GM23248 (cell line): ENCODE results near the gene HNRNPR. TPM values are rescaled to one million over a fixed set of nuclear protein-coding genes. Genes with fewer than 3 reads are reported as not detected.

Experiments
- DNase-seq: peaks from one replicate; pipeline ENCODE4 v3.0.0-alpha.2; 2015
- H2AFZ ChIP-seq: fragments of 200-600 bp; sonication (generic); 2 replicates; pipeline ENCODE4 v1.6.1; 2016; ENCODE audit warnings: antibody characterized with exemption
- H3F3A ChIP-seq: fragments of 200-600 bp; sonication (generic); 2 replicates; pipeline ENCODE4 v1.6.1; 2016; ENCODE audit warnings: mild to moderate bottlenecking, antibody characterized with exemption, mixed run types; ENCODE audit not compliant: insufficient read depth
- H3K27ac ChIP-seq: fragments of 200-600 bp; sonication (generic); 2 replicates; pipeline ENCODE4 v1.5.1; 2016; ENCODE audit warnings: mild to moderate bottlenecking
- H3K27me3 ChIP-seq: fragments of 200-600 bp; sonication (generic); replicated peaks from 2 replicates; pipeline ENCODE4 v1.6.1; 2016; ENCODE audit warnings: mild to moderate bottlenecking; ENCODE audit not compliant: insufficient read depth
- H3K36me3 ChIP-seq: fragments of 200-600 bp; sonication (generic); 2 replicates; pipeline ENCODE4 v1.6.1; 2016; ENCODE audit warnings: low read depth, mild to moderate bottlenecking
- H3K4me1 ChIP-seq: fragments of 200-600 bp; sonication (generic); 2 replicates; pipeline ENCODE4 v1.6.1; 2016; ENCODE audit warnings: mild to moderate bottlenecking; ENCODE audit not compliant: insufficient read depth
- H3K4me2 ChIP-seq: fragments of 200-600 bp; sonication (generic); one replicate; pipeline ENCODE4 v1.6.1; 2016; ENCODE audit warnings: mild to moderate bottlenecking; ENCODE audit not compliant: unreplicated experiment
- H3K4me3 ChIP-seq: fragments of 200-600 bp; sonication (generic); 2 replicates; pipeline ENCODE4 v1.5.1; 2016; ENCODE audit warnings: mild to moderate bottlenecking
- H3K79me2 ChIP-seq: fragments of 200-600 bp; sonication (generic); 2 replicates; pipeline ENCODE4 v1.6.1; 2016; ENCODE audit warnings: mild to moderate bottlenecking; ENCODE audit not compliant: insufficient read depth
- H3K9ac ChIP-seq: fragments of 200-600 bp; sonication (generic); 2 replicates; pipeline ENCODE4 v1.6.1; 2016; ENCODE audit warnings: mild to moderate bottlenecking
- H3K9me2 ChIP-seq: fragments of 200-600 bp; sonication (generic); 2 replicates; pipeline ENCODE4 v1.6.1; 2016; ENCODE audit warnings: mixed run types, mild to moderate bottlenecking, moderate library complexity; ENCODE audit not compliant: insufficient read depth
- H3K9me3 ChIP-seq: fragments of 200-600 bp; sonication (generic); one replicate; pipeline ENCODE4 v1.6.1; 2017; ENCODE audit warnings: low read depth
- H4K20me1 ChIP-seq: fragments of 200-600 bp; sonication (generic); 2 replicates; pipeline ENCODE4 v1.6.0; 2016; ENCODE audit not compliant: insufficient read depth
- EZH2 ChIP-seq: fragments of 200-600 bp; sonication (generic); IDR thresholded peaks from 2 replicates; pipeline ENCODE4 v1.6.1; 2018; ENCODE audit warnings: antibody characterized with exemption, mild to moderate bottlenecking; ENCODE audit not compliant: insufficient read depth, poor library complexity, severe bottlenecking
- EZH2phosphoT487 ChIP-seq: fragments of 200-600 bp; sonication (generic); IDR thresholded peaks from 2 replicates; pipeline ENCODE4 v1.6.1; 2018; ENCODE audit warnings: antibody characterized with exemption, moderate library complexity, mild to moderate bottlenecking, low read depth; ENCODE audit not compliant: insufficient read depth
- WGBS, 2 experiments: methylation state at CpG; one replicate each; pipeline ENCODE4 v1.1.6; 2015 to 2017; ENCODE audit warnings: low lambda C conversion rate in 2 of 2, low coverage in 1 of 2; ENCODE audit errors: missing lambda C conversion rate in 2 of 2; 5-methylcytosine and 5-hydroxymethylcytosine counted together
- in situ Hi-C: fragments of 300-500 bp; cut with MboI; formaldehyde crosslinking; loops from 2 replicates; pipeline ENCODE4 v1.15.0; 2020
- polyA plus RNA-seq: library from polyadenylated mRNA; unstranded; fragments of >200 nt; fragmentation: Nextera tagmentation; extraction: Ambion mirVana; gene quantifications from 2 replicates; pipeline ENCODE4 v1.2.1, GENCODE V29; 2016
- total RNA-seq: library from RNA; depleted of rRNA; stranded (reverse); fragments of >200 nt; shearing (Covaris generic); gene quantifications from 2 replicates; pipeline ENCODE4 v1.2.3, GENCODE V29; 2014

Gene HNRNPR
- total and polyA plus RNA-seq, 2 experiments from 2014 or later, result 77.5 to 124 TPM

DNA sequence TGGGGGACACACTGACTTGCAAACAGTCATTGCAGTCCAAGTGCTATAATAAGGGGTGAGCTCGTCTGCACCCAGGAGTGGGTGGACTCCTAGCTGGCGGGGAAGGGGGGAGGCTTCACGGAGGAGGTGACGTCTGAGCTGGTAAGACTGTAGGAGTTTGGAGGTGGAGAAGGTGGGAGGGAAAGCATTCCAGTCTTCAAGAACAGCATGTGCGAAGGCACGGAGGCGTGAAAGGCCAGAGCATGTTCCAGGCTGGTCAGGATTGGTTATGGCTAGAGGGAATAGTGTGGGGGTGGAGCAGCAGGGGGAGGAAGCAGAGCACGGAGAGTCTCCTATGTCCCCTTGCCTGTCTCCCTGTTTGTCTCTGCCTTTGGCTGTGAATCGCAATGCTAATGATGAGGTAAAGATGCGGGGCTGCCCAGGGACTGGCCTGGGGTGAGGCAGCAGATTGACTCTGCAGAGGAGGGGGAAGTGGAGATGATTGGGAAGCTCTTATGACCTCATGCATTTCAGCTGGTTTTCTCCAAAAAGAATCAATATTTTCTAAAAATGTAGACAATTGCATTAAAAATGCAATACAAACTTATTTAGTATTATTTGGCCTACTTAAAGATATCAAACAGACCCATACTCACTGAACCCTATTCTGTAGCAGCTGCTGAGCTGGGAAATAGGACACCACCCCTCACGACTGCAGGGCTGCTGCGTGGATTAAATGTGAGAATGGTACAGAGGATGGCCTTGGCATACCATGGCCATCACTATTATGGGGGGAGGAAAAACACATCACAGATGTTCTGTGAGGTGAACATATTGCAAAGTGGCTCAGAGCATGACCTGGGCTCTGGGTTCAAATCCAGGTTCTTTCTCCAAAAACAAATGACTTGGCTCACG lies 28.1 kb upstream of the HNRNPR start:
- peaks cover 39% of the 10 kb centered on the region for H3K4me1 ChIP-seq
- no peak overlapping the region for H3K27ac ChIP-seq
- peaks cover 39% of the 10 kb centered on the region for H3K79me2 ChIP-seq
- no peaks in the 10 kb centered on the region for H4K20me1 ChIP-seq
- peak overlapping the region; percentile 84 for H3K4me2 ChIP-seq
- H3K9ac ChIP-seq, result no peak overlapping the region
- TF ChIP-seq EZH2phosphoT487, result no peak
- TF ChIP-seq EZH2, result no peak
- no peak for DNase-seq
- H2AFZ ChIP-seq, result no peak overlapping the region
- no peaks in the 10 kb centered on the region for H3K36me3 ChIP-seq
- no peaks in the 10 kb centered on the region for H3K9me2 ChIP-seq
- 62 to 63% methylated on average over 13 of the region's 13 CpGs for WGBS, 2 experiments
- no peaks in the 10 kb centered on the region for H3K9me3 ChIP-seq
- in situ Hi-C loops, result no loop called here
- H3F3A ChIP-seq, result peaks cover 38% of the 10 kb centered on the region
- H3K27me3 ChIP-seq, result no peaks in the 10 kb centered on the region
- H3K4me3 ChIP-seq, result no peak overlapping the region

DNA sequence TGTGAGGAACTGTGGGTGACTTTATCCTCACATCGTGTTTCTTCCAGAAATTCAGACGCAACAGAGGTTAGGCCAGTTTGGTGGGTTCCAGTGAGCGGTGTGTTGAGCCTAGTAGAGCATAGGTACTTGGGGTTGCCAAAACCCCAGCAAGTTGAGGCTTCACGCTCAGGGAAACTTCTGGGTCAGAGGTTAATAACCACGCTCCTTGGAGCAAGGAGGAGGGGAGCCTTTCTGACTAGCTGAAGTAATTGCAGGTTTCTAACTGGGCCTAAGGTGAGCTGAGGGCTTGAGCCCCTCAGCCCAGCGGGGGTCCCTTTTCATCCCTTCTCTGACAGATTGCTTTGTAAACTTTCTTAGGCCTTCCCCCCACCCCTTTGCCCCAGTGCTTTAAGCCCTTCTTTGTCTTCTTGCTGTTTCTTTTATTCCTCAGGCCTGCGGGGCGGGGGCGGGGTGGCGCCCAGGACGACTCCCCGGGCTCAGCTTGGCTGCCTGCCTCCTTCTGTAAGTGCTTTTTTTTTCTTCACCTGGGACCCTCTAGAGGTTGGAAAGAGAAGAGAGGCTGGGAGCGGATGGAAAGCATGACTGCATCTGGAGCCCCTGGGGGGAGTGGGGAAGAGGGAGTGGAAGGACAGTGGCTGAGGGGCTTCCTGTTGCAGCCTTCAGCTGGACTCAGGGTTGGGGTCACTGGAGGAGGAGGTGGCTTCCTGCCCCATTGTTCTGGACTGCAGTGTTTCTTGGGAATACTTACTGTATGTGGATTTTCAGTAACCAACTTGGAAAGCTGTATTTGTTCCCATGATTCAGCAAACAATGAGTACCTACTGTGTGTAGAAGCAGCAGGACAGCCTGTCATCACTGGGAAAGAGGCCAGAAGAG lies 26.9 kb upstream of the HNRNPR start:
- H3K4me2 ChIP-seq, result peak overlapping the region; percentile 84
- TF ChIP-seq EZH2, result no peak
- TF ChIP-seq EZH2phosphoT487, result no peak
- WGBS, 2 experiments, result 13 to 20% methylated on average over 13 of the region's 13 CpGs
- peak overlapping the region; percentile 95 for H2AFZ ChIP-seq
- H3K9me2 ChIP-seq, result no peaks in the 10 kb centered on the region
- H3K4me1 ChIP-seq, result peaks cover 31% of the 10 kb centered on the region
- peak; percentile 32 for DNase-seq
- peak overlapping the region; percentile 90 for H3K27ac ChIP-seq
- no peaks in the 10 kb centered on the region for H3K9me3 ChIP-seq
- H3K79me2 ChIP-seq, result peaks cover 51% of the 10 kb centered on the region
- peaks cover 9% of the 10 kb centered on the region for H3K36me3 ChIP-seq
- no peaks in the 10 kb centered on the region for H4K20me1 ChIP-seq
- H3K4me3 ChIP-seq, result peak overlapping the region; percentile 83
- in situ Hi-C loops, result no loop called here
- no peaks in the 10 kb centered on the region for H3K27me3 ChIP-seq
- peak overlapping the region; percentile 98 for H3K9ac ChIP-seq
- H3F3A ChIP-seq, result peaks cover 25% of the 10 kb centered on the region

DNA sequence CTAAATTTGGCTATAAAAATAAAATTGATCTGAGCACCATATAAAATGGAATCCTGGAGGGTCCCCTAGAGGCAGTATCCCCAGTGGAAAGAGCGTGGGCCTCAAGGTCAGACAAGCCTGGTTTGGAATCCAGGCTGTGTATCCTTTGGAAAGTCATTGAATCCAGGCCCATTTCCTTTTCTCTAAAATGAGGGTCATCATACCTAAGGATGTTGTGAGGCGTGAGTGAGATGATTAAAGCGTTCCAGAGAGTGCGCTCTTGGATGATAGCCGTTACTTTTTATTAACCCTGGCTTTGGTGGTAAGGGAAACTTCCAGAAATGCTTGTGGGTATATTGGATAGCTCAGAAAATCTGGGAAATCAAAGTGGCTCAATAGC lies 26.2 kb upstream of the HNRNPR start:
- Histone ChIP-seq H4K20me1 (no peaks in the 10 kb centered on the region), H3K27me3 (no peaks in the 10 kb centered on the region), H3K79me2 (peaks cover 55% of the 10 kb centered on the region), H3K9me2 (no peaks in the 10 kb centered on the region), H3K4me2 (peak overlapping the region; percentile 84), H3F3A (peaks cover 19% of the 10 kb centered on the region), H3K9ac (peak overlapping the region; percentile 98), H3K36me3 (peaks cover 13% of the 10 kb centered on the region), H2AFZ (peak overlapping the region; percentile 95), H3K4me3 (peak overlapping the region; percentile 83), H3K4me1 (peaks cover 31% of the 10 kb centered on the region), H3K27ac (peak overlapping the region; percentile 90), H3K9me3 (no peaks in the 10 kb centered on the region)
- no peak for TF ChIP-seq EZH2phosphoT487
- TF ChIP-seq EZH2, result no peak
- in situ Hi-C loops, result no loop called here
- 7 to 14% methylated on average over 5 of the region's 5 CpGs for WGBS, 2 experiments
- peak; percentile 54 for DNase-seq

DNA sequence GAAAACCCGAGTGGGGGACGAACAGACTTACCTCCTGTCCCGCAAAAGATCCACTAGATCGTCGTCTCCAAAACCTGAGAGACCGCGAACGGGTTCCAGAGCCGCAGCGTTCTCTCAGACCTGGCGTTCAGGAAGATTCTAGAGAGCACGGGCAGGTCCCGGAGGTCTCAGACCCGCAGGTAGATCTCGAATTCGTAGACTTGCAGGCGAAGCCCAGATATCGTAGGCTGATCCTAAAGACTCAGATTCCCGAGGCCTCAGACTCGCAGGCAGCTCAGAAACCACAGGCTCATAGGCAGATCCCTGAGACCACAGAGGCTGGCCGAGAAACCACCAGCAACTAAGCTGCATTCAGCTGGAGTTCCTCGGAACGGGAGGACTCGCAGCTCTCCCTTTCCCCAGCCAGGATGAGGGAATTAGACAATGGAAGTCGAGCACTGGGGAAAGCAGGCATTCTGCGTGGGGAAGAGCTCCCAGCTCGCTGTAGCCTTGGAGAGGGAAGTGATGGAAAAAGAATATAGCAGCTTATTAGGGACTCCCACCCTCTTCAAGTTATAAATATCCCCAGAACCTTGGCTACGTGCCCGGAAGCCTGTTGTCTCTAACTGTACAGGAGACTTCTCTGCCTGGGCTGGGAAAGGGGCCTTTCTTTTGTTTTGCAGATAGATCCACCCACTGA lies 25.4 kb upstream of the HNRNPR start, which contains the start of gene ZNF436:
Gene ZNF436 (minus strand): TSS at position 502 of the 679 bp plus-strand sequence. CDS start 1,831 bp downstream, outside the sequence.
- DNase-seq, result peak; percentile 85
- no peaks in the 10 kb centered on the region for H4K20me1 ChIP-seq
- peak within 1 kb of the TSS; percentile 90 for H3K27ac ChIP-seq
- peaks cover 18% of the 10 kb centered on the region for H3F3A ChIP-seq
- peak within 1 kb of the TSS; percentile 84 for H3K4me2 ChIP-seq
- WGBS, 2 experiments, result 0 to 2% methylated on average over 29 of the region's 29 CpGs
- H2AFZ ChIP-seq, result peak within 1 kb of the TSS; percentile 95
- peaks cover 31% of the 10 kb centered on the region for H3K4me1 ChIP-seq
- peaks cover 60% of the 10 kb centered on the region for H3K79me2 ChIP-seq
- peak within 1 kb of the TSS; percentile 83 for H3K4me3 ChIP-seq
- in situ Hi-C loops, result no loop called here
- no peaks in the 10 kb centered on the region for H3K9me2 ChIP-seq
- H3K27me3 ChIP-seq, result no peaks in the 10 kb centered on the region
- H3K9me3 ChIP-seq, result no peaks in the 10 kb centered on the region
- peak within 1 kb of the TSS; percentile 98 for H3K9ac ChIP-seq
- peaks cover 18% of the 10 kb centered on the region for H3K36me3 ChIP-seq
- TF ChIP-seq EZH2phosphoT487 (no peak), EZH2 (no peak)
